HepG2 (cell line): ENCODE measurements around the gene NDUFS5. TPM values are rescaled to one million over a fixed set of nuclear protein-coding genes. Genes with fewer than 3 reads are reported as not detected.

Experiments
- CREB1 ChIP-seq, 2 experiments: fragments of 450-650 bp in 1 of 2; IDR thresholded peaks; 2 replicates each; pipeline ENCODE4 v1.6.1; 2016 to 2017; ENCODE audit warnings: control low read depth in 1 of 2, mild to moderate bottlenecking in 1 of 2, missing compliant biosample characterization in 1 of 2, missing genetic modification characterization in 1 of 2
- IKZF5 ChIP-seq: IDR thresholded peaks from 2 replicates; pipeline ENCODE4 v1.6.1; 2018; ENCODE audit warnings: missing genetic modification reagents, mild to moderate bottlenecking, missing compliant biosample characterization
- KMT2B ChIP-seq: IDR thresholded peaks from 2 replicates; pipeline ENCODE4 v1.6.1; 2016; ENCODE audit warnings: missing genetic modification reagents, missing compliant biosample characterization
- MIXL1 ChIP-seq: IDR thresholded peaks from 2 replicates; pipeline ENCODE4 v1.6.1; 2016
- RCOR2 ChIP-seq: IDR thresholded peaks from 2 replicates; pipeline ENCODE4 v1.6.1; 2016; ENCODE audit warnings: missing biosample characterization, missing genetic modification reagents
- TBX2 ChIP-seq: sonication (generic); formaldehyde crosslinking; IDR thresholded peaks from 2 replicates; pipeline ENCODE4 v1.5.0; 2020; ENCODE audit warnings: missing genetic modification reagents, mild to moderate bottlenecking, borderline replicate concordance
- YY1 ChIP-seq: IDR thresholded peaks from 2 replicates; pipeline ENCODE4 v1.6.1; 2011; ENCODE audit warnings: low read length, low read depth, moderate library complexity, mild to moderate bottlenecking; ENCODE audit not compliant: insufficient read depth, insufficient replicate concordance
- ZBTB3 ChIP-seq: sonication (generic); formaldehyde crosslinking; IDR thresholded peaks from 2 replicates; pipeline ENCODE4 v1.4.0; 2020; ENCODE audit warnings: low read depth, mild to moderate bottlenecking, moderate library complexity, missing genetic modification reagents, borderline replicate concordance
- ZNF570 ChIP-seq: sonication (generic); formaldehyde crosslinking; IDR thresholded peaks from 2 replicates; pipeline ENCODE4 v1.4.0; 2020; ENCODE audit warnings: mild to moderate bottlenecking, missing genetic modification reagents, borderline replicate concordance
- ZNF615 ChIP-seq: sonication (generic); formaldehyde crosslinking; IDR thresholded peaks from 2 replicates; pipeline ENCODE4 v1.5.0; 2020; ENCODE audit warnings: mild to moderate bottlenecking, missing genetic modification reagents, borderline replicate concordance
- ZNF737 ChIP-seq: sonication (generic); formaldehyde crosslinking; IDR thresholded peaks from 2 replicates; pipeline ENCODE4 v1.5.0; 2020; ENCODE audit warnings: missing genetic modification reagents, mild to moderate bottlenecking, borderline replicate concordance
- polyA plus RNA-seq, 8 experiments: library from polyadenylated mRNA; depleted of rRNA in 3 of 8; stranded (reverse) in 7 of 8; unstranded in 1 of 8; fragments of >200 nt; fragmentation: Illumina TruSeq in 4 of 8; extraction: Trizol in 4 of 8; gene quantifications; 2 replicates each; pipeline versions ENCODE4 v1.2.1 to v1.2.3, GENCODE V29; 2011 to 2016; ENCODE audit warnings: low read depth in 4 of 8, missing spikeins in 1 of 8, mixed read lengths in 1 of 8; ENCODE audit not compliant: insufficient read depth in 1 of 8
- total RNA-seq, 5 experiments: library from RNA; depleted of rRNA; stranded (reverse); fragments of >200 nt; fragmentation: Illumina TruSeq; extraction: Trizol; gene quantifications; 2 replicates each; pipeline ENCODE4 v1.2.3, GENCODE V29; 2016; ENCODE audit warnings: low read depth in 1 of 5
- TF ChIP-seq, protein P1 (sequence below): sonication (generic); formaldehyde crosslinking; IDR thresholded peaks from 2 replicates; pipeline ENCODE4 v1.8.0; 2023; ENCODE audit warnings: mild to moderate bottlenecking, missing genetic modification reagents
- TF ChIP-seq, protein P2 (sequence below): sonication (generic); formaldehyde crosslinking; IDR thresholded peaks from 2 replicates; pipeline ENCODE4 v1.8.0; 2022; ENCODE audit warnings: mild to moderate bottlenecking, missing genetic modification reagents, borderline replicate concordance
- TF ChIP-seq, protein P3 (sequence below): sonication (generic); formaldehyde crosslinking; IDR thresholded peaks from 2 replicates; pipeline ENCODE4 v1.4.0; 2020; ENCODE audit warnings: missing genetic modification reagents

The NDUFS5 gene
- total and polyA plus RNA-seq, 2 of the 13 experiments (the other 11 are each of a cell fraction or from before 2014, with no cell fraction given), result 263 to 466 TPM

DNA sequence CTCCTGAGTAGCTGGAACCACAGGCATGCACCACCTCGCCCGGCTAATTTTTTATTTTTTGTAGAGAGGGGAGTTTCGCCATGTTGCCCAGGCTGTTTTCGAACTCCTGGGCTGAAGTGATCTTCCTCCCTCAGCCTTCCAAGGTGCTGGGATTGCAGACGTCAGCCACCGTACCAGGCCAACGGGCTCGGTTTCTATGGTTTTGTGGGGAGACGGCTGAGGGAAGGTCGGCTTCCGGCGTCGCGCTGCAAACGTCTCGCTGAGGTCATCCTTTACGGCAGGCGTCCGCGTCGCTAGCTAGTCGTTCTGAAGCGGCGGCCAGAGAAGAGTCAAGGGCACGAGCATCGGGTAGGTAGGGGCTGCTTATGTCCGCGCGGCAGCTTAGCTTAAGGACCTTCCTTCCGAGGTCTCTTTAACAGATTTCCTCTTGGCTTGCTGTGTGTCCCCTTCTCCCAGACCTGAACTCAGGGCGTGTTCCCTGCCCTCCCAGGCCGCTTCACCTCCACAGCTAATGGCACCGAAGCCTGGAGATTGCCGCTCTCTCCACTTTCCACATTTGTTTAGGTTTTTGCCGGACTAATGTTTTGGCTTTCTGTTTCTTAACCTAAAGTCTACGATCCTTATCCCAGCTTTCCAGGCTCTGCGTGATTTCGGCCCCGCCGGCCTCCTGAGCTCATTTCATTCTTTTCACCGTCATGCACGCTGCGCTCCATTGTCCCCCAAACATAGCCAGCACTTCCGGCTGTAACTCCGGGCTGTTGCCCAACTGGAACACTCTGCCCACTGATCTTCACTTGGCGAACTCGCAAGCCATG lies at the start of gene NDUFS5 (continued):
- TF ChIP-seq, protein P1, sequence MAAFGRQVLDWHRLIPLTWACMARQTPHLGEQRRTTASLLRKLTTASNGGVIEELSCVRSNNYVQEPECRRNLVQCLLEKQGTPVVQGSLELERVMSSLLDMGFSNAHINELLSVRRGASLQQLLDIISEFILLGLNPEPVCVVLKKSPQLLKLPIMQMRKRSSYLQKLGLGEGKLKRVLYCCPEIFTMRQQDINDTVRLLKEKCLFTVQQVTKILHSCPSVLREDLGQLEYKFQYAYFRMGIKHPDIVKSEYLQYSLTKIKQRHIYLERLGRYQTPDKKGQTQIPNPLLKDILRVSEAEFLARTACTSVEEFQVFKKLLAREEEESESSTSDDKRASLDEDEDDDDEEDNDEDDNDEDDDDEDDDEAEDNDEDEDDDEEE (CRISPR knock-in tag), result 0 out of 2 replicates have a peak, but pooled peaks have one; percentile 8
- TF ChIP-seq KMT2B (CRISPR knock-in tag) (peak; percentile 55; the same call in 1 of the 2 replicates), IKZF5 (peak; percentile 58), ZNF615 (CRISPR knock-in tag) (no peak), TBX2 (CRISPR knock-in tag) (peak; percentile 58; the same call in 1 of the 2 replicates), ZNF570 (CRISPR knock-in tag) (no peak), CREB1 (IDR thresholded peaks at IDR 0.05) (peak; percentile 81), CREB1 (CRISPR knock-in tag; IDR thresholded peaks at IDR 0.05) (peak; percentile 96), ZNF737 (no peak), RCOR2 (CRISPR knock-in tag) (peak; percentile 14; the same call in 1 of the 2 replicates), YY1 (no peak), ZBTB3 (CRISPR knock-in tag) (no peak), MIXL1 (CRISPR knock-in tag) (no peak)
- TF ChIP-seq, protein P2, sequence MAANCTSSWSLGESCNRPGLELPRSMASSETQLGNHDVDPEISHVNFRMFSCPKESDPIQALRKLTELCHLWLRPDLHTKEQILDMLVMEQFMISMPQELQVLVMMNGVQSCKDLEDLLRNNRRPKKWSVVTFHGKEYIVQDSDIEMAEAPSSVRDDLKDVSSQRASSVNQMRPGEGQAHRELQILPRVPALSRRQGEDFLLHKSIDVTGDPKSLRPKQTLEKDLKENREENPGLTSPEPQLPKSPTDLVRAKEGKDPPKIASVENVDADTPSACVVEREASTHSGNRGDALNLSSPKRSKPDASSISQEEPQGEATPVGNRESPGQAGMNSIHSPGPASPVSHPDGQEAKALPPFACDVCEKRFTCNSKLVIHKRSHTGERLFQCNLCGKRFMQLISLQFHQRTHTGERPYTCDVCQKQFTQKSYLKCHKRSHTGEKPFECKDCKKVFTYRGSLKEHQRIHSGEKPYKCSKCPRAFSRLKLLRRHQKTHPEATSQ (CRISPR knock-in tag), result peak; percentile 42; the same call in 1 of the 2 replicates
- TF ChIP-seq, protein P3, sequence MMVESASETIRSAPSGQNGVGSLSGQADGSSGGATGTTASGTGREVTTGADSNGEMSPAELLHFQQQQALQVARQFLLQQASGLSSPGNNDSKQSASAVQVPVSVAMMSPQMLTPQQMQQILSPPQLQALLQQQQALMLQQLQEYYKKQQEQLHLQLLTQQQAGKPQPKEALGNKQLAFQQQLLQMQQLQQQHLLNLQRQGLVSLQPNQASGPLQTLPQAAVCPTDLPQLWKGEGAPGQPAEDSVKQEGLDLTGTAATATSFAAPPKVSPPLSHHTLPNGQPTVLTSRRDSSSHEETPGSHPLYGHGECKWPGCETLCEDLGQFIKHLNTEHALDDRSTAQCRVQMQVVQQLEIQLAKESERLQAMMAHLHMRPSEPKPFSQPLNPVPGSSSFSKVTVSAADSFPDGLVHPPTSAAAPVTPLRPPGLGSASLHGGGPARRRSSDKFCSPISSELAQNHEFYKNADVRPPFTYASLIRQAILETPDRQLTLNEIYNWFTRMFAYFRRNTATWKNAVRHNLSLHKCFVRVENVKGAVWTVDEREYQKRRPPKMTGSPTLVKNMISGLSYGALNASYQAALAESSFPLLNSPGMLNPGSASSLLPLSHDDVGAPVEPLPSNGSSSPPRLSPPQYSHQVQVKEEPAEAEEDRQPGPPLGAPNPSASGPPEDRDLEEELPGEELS (CRISPR knock-in tag), result peak; percentile 31
